ENCODE measurements around the gene MBNL3.

The MBNL3 gene

GRCh38 chrX:132413459-132413858, 75.4 kb downstream of the MBNL3 start:
- no peak for DNase-seq

- DNase-seq: no peak
Observed at GRCh38 chrX:132412208-132412607, 76.6 kb downstream of the MBNL3 start.

- no peak for DNase-seq
Observed at GRCh38 chrX:132411310-132411977, 77.4 kb downstream of the MBNL3 start.

- no peak for DNase-seq
Observed at GRCh38 chrX:132409780-132410556, 78.9 kb downstream of the MBNL3 start.

- no peak for DNase-seq
Observed at GRCh38 chrX:132407691-132408090, 81.1 kb downstream of the MBNL3 start.

GRCh38 chrX:132406106-132406505, 82.7 kb downstream of the MBNL3 start:
- DNase-seq: no peak

GRCh38 chrX:132404266-132404665, 84.6 kb downstream of the MBNL3 start:
- DNase-seq: no peak

- DNase-seq: no peak
Observed at GRCh38 chrX:132401935-132402334, 86.9 kb downstream of the MBNL3 start.

GRCh38 chrX:132400706-132401105, 88.1 kb downstream of the MBNL3 start:
- DNase-seq: no peak

- no peak for DNase-seq
Observed at GRCh38 chrX:132395645-132396044, 93.2 kb downstream of the MBNL3 start.

GRCh38 chrX:132395026-132395425, 93.8 kb downstream of the MBNL3 start:
- DNase-seq: no peak

GRCh38 chrX:132394591-132394990, 94.2 kb downstream of the MBNL3 start:
- no peak for DNase-seq

- no peak for DNase-seq
Observed at GRCh38 chrX:132393992-132394391, 94.8 kb downstream of the MBNL3 start.

GRCh38 chrX:132393485-132393884, 95.4 kb downstream of the MBNL3 start:
- DNase-seq: no peak

GRCh38 chrX:132393085-132393484, 95.8 kb downstream of the MBNL3 start:
- no peak for DNase-seq

GRCh38 chrX:132390792-132391191, 98.0 kb downstream of the MBNL3 start:
- no peak for DNase-seq

GRCh38 chrX:132389480-132389879, 99.4 kb downstream of the MBNL3 start:
- no peak for DNase-seq

GRCh38 chrX:132388371-132388770, 100.5 kb downstream of the MBNL3 start:
- no peak for DNase-seq

GRCh38 chrX:132384301-132384700, 104.5 kb downstream of the MBNL3 start:
- DNase-seq: no peak

- no peak for DNase-seq
Observed at GRCh38 chrX:132382068-132382467, 106.8 kb downstream of the MBNL3 start.

- DNase-seq: no peak
Observed at GRCh38 chrX:132378281-132378680, 110.6 kb downstream of the MBNL3 start.

- no peak for DNase-seq
Observed at GRCh38 chrX:132375941-132376340, 112.9 kb downstream of the MBNL3 start.

GRCh38 chrX:132373610-132374009, 115.2 kb downstream of the MBNL3 start:
- no peak for DNase-seq

GRCh38 chrX:132369617-132370326, 119.1 kb downstream of the MBNL3 start:
- no peak for DNase-seq

Data from GDM1 (cell line).